PFSK-1 (cell line): ENCODE measurements around the gene TMEM131L.

ENCODE experiments used
- FOXP2 ChIP-seq: optimal IDR thresholded peaks from 2 replicates; pipeline ENCODE3; 2011; ENCODE audit warnings: borderline replicate concordance, control low read depth, inconsistent platforms; ENCODE audit not compliant: insufficient read depth; ENCODE audit errors: extremely low read length, extremely low read depth
- POLR2AphosphoS5 ChIP-seq: IDR thresholded peaks from 2 replicates; pipeline ENCODE4 v1.6.1; 2012; ENCODE audit warnings: low read depth, mild to moderate bottlenecking, control low read depth, low read length, moderate library complexity
- SIN3A ChIP-seq: IDR thresholded peaks from 2 replicates; pipeline ENCODE4 v1.6.1; 2012; ENCODE audit warnings: mild to moderate bottlenecking, low read length, moderate library complexity, borderline replicate concordance; ENCODE audit not compliant: insufficient read depth
- TAF1 ChIP-seq: IDR thresholded peaks from 2 replicates; pipeline ENCODE4 v1.6.1; 2012; ENCODE audit warnings: low read length, control low read depth, borderline replicate concordance; ENCODE audit not compliant: insufficient read depth
- TF ChIP-seq, protein P1 (sequence below), 2 experiments: IDR thresholded peaks; 2 replicates each; pipeline versions ENCODE4 v1.6.1 to v1.8.0; 2011 to 2012; ENCODE audit warnings: low read depth in 2 of 2, low read length in 2 of 2, control low read depth in 1 of 2, inconsistent platforms in 1 of 2, mild to moderate bottlenecking in 1 of 2, moderate library complexity in 1 of 2; ENCODE audit not compliant: insufficient read depth in 1 of 2

Gene TMEM131L

DNA sequence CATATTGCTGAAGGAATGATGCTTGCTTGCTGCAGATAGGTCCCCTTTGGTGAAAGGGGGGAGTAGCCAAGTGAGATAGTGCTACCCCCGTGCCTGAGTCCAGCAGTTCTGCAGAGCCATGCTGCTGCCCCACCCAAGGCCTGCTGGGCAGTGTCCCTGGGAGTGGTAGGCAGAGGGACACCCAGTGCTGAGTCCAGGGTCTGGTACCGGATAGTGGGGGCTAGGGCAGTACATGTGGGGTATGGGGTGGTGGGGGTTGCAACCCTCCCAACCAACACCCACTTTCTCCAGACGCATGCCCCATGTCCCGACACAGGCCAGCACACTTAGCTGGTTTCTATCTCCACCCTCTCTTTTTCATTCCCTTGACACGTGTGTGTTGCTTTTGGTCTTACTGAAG is 155.9 kb downstream of the TMEM131L start:
- no peak for TF ChIP-seq FOXP2
- no peak for TF ChIP-seq POLR2AphosphoS5
- TF ChIP-seq TAF1, result no peak
- no peak for TF ChIP-seq SIN3A
- TF ChIP-seq, protein P1, sequence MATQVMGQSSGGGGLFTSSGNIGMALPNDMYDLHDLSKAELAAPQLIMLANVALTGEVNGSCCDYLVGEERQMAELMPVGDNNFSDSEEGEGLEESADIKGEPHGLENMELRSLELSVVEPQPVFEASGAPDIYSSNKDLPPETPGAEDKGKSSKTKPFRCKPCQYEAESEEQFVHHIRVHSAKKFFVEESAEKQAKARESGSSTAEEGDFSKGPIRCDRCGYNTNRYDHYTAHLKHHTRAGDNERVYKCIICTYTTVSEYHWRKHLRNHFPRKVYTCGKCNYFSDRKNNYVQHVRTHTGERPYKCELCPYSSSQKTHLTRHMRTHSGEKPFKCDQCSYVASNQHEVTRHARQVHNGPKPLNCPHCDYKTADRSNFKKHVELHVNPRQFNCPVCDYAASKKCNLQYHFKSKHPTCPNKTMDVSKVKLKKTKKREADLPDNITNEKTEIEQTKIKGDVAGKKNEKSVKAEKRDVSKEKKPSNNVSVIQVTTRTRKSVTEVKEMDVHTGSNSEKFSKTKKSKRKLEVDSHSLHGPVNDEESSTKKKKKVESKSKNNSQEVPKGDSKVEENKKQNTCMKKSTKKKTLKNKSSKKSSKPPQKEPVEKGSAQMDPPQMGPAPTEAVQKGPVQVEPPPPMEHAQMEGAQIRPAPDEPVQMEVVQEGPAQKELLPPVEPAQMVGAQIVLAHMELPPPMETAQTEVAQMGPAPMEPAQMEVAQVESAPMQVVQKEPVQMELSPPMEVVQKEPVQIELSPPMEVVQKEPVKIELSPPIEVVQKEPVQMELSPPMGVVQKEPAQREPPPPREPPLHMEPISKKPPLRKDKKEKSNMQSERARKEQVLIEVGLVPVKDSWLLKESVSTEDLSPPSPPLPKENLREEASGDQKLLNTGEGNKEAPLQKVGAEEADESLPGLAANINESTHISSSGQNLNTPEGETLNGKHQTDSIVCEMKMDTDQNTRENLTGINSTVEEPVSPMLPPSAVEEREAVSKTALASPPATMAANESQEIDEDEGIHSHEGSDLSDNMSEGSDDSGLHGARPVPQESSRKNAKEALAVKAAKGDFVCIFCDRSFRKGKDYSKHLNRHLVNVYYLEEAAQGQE (IDR thresholded peaks at IDR 0.05; ENCODE audit: insufficient read depth in 1 of 2, low read depth in 2 of 2, low read length in 2 of 2), result no peak

DNA sequence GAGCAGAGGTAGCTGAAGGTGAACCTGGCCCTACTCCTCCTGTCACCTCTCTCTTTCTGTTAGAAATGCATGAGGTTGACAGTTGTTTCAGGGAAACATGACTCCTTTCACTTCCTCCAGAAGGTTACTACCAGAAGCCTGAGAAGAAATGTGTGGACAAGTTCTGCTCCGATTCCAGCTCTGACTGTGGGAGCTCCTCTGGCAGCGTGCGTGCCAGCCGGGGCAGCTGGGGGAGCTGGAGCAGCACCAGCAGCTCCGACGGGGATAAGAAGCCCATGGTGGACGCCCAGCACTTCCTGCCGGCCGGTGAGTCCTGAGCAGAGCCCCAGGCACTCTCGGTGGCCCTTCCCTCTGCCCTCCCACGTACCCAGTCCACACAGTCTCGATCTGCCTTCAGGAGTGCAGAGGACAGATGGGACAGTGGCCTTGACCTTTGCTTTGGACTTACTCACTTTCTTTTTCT is 156.6 kb downstream of the TMEM131L start:
- TF ChIP-seq, protein P1 (IDR thresholded peaks at IDR 0.05; ENCODE audit: insufficient read depth in 1 of 2, low read depth in 2 of 2, low read length in 2 of 2), result no peak
- TF ChIP-seq POLR2AphosphoS5 (no peak), FOXP2 (no peak)

DNA sequence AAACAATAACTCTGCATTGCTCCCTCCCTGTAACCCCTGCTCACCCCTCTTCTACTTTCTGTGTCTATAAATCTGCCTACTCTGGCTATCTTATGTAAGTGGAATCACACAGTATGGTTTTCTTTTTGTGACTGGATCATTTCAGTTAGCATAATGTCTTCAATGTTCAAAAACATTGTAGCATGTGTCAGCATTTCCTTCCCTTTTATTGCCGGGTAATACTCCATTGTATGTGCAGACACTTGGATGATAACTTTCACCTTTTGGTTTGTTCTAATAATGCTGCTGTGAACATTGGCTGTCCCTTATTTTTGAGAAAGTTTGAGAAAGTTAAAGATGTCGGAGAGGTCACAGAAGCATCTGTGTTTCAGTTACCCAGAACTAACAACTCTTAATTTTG is 157.3 kb downstream of the TMEM131L start:
- no peak for TF ChIP-seq POLR2AphosphoS5
- no peak for TF ChIP-seq SIN3A
- TF ChIP-seq, protein P1 (IDR thresholded peaks at IDR 0.05; ENCODE audit: insufficient read depth in 1 of 2, low read depth in 2 of 2, low read length in 2 of 2), result no peak
- TF ChIP-seq TAF1, result no peak
- TF ChIP-seq FOXP2, result no peak

- TF ChIP-seq, protein P1 (IDR thresholded peaks at IDR 0.05; ENCODE audit: insufficient read depth in 1 of 2, low read depth in 2 of 2, low read length in 2 of 2), result no peak
- no peak for TF ChIP-seq POLR2AphosphoS5
- TF ChIP-seq TAF1, result no peak
- TF ChIP-seq FOXP2, result no peak
- no peak for TF ChIP-seq SIN3A
Observed at GRCh38 chr4:153628796-153629315, 162.7 kb downstream of the TMEM131L start.

GRCh38 chr4:153629776-153630175 is 163.6 kb downstream of the TMEM131L start:
- TF ChIP-seq SIN3A, result no peak
- no peak for TF ChIP-seq FOXP2
- TF ChIP-seq POLR2AphosphoS5, result no peak
- no peak for TF ChIP-seq TAF1
- TF ChIP-seq, protein P1 (IDR thresholded peaks at IDR 0.05; ENCODE audit: insufficient read depth in 1 of 2, low read depth in 2 of 2, low read length in 2 of 2), result no peak
